AG04450 (cell line): ENCODE results near the gene FAS. TPM values are rescaled to one million over a fixed set of nuclear protein-coding genes. Genes with fewer than 3 reads are reported as not detected.
"Not testable (repeated sequence)": the region's sequence is repeated elsewhere in the genome, so short reads cannot be mapped to it uniquely, and the experiment has no call there.

Experiments used
- CTCF ChIA-PET: fragments of 300-600, 350-600 bp; formaldehyde crosslinking; extraction: SDS; loops from one replicate; lab custom pipeline; 2022; ENCODE audit warnings: antibody characterized with exemption, inconsistent platforms; lab: Charles Lee
- POLR2A ChIA-PET: fragments of 350-600 bp; formaldehyde crosslinking; extraction: SDS; loops from one replicate; lab custom pipeline; 2021; ENCODE audit warnings: antibody characterized with exemption, inconsistent platforms; lab: Yijun Ruan, JAX
- DNase-seq: peaks from one replicate; pipeline ENCODE4 v3.0.0-alpha.2; 2011; ENCODE audit warnings: low read depth, low spot score
- H3K27ac ChIP-seq: one replicate; pipeline ENCODE4 v1.5.1; 2012; ENCODE audit warnings: low read depth, low read length, control low read depth
- H3K27me3 ChIP-seq: one replicate; pipeline ENCODE4 v1.6.0; 2012; ENCODE audit warnings: low read length; ENCODE audit not compliant: control insufficient read depth, insufficient read depth
- H3K4me3 ChIP-seq: 2 replicates; pipeline ENCODE4 v1.5.1; 2011; ENCODE audit warnings: mild to moderate bottlenecking, low read depth, low read length, control low read depth
- H3K9me3 ChIP-seq: 2 replicates; pipeline ENCODE4 v1.5.1; 2012; ENCODE audit warnings: low read length; ENCODE audit not compliant: control insufficient read depth, insufficient read depth
- polyA plus RNA-seq: library from polyadenylated mRNA; depleted of rRNA; stranded (reverse); fragments of >200 nt; gene quantifications from 2 replicates; pipeline ENCODE4 v1.2.3, GENCODE V29; 2011
- TF ChIP-seq, protein P1 (sequence below): IDR thresholded peaks from 2 replicates; pipeline ENCODE4 v1.5.1; 2011; ENCODE audit warnings: low read depth, low read length, control low read depth, inconsistent platforms

Gene FAS
- polyA plus RNA-seq, 1 experiment: 78.4 TPM

DNA sequence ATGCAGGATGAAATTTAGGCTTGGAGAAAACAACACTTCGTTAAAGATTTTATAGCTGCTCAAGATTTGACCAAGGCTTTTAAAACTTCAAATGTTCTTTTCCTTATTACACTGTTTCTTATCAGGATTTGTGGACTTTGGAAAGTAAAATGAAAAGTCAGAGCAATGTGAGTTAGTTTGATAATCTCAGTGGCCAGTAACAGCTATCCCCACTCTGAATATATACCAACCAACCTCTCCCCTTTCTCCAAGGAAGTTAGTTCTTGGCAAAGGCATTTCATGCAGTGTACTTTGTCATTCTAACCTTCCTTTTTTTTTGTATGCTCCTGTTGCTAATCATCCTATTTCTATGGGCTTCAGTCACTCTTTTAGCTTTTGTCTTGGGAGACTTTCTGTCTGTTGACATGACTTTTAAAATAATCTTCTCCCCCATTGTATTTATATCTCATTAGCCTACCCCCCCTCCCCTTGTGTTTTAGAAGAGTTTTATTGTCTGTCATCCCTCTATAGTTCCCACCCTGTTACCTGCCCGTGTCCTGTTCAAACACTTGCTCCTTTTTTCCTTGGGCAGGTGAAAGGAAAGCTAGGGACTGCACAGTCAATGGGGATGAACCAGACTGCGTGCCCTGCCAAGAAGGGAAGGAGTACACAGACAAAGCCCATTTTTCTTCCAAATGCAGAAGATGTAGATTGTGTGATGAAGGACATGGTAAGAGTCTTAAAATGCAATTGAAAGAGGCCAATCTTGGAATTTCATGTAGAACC lies 16.7 kb downstream of the FAS start:
- Histone ChIP-seq H3K9me3 (no peaks in the 10 kb centered on the region), H3K27ac (no peak overlapping the region), H3K27me3 (no peaks in the 10 kb centered on the region), H3K4me3 (no peak overlapping the region)
- POLR2A ChIA-PET: no interaction called here
- no peak for DNase-seq
- TF ChIP-seq, protein P1, sequence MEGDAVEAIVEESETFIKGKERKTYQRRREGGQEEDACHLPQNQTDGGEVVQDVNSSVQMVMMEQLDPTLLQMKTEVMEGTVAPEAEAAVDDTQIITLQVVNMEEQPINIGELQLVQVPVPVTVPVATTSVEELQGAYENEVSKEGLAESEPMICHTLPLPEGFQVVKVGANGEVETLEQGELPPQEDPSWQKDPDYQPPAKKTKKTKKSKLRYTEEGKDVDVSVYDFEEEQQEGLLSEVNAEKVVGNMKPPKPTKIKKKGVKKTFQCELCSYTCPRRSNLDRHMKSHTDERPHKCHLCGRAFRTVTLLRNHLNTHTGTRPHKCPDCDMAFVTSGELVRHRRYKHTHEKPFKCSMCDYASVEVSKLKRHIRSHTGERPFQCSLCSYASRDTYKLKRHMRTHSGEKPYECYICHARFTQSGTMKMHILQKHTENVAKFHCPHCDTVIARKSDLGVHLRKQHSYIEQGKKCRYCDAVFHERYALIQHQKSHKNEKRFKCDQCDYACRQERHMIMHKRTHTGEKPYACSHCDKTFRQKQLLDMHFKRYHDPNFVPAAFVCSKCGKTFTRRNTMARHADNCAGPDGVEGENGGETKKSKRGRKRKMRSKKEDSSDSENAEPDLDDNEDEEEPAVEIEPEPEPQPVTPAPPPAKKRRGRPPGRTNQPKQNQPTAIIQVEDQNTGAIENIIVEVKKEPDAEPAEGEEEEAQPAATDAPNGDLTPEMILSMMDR: no peak
- CTCF ChIA-PET: interaction anchor here (0.8 to 3.6 kb wide), 5 partner anchors 22 to 211 kb away, joined by 3 to 21 read pairs (median 4); no protein-coding TSS in a partner anchor

DNA sequence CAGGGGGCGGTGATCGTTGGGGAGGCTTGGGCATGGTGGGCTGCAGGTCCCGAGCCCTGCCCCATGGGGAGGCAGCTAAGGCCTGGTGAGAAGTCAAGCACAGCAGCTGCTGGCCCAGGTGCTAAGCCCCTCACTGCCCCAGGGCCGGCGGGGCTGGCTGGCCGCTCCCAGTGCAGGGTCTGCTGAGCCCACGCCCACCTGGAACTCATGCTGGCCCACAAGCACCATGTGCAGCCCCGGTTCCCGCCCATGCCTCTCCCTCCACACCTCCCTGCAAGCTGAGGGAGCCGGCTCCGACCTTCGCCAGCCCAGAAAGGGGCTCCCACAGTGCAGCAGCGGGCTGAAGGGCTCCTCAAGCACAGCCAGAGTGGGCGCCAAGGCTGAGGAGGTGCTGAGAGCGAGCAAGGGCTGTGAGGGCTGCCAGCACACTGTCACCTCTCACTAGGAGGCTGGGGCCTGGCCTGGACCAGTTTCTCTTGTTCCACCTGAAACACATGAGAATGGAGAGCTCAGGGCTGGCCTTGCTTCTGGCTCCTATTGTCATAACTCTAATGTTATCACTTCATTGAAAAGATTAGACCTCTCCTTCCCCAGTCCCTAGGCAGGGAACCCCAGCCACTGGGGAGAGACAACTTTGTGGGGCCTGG lies 28.2 kb downstream of the FAS start:
- H3K9me3 ChIP-seq, H3K27me3 ChIP-seq, H3K27ac ChIP-seq, H3K4me3 ChIP-seq, DNase-seq, POLR2A ChIA-PET: not testable (repeated sequence)
- CTCF ChIA-PET: interaction anchor here (0.8 to 2.9 kb wide), 3 partner anchors 11 to 13 kb away, joined by 3 to 25 read pairs (median 11); no protein-coding TSS in a partner anchor

DNA sequence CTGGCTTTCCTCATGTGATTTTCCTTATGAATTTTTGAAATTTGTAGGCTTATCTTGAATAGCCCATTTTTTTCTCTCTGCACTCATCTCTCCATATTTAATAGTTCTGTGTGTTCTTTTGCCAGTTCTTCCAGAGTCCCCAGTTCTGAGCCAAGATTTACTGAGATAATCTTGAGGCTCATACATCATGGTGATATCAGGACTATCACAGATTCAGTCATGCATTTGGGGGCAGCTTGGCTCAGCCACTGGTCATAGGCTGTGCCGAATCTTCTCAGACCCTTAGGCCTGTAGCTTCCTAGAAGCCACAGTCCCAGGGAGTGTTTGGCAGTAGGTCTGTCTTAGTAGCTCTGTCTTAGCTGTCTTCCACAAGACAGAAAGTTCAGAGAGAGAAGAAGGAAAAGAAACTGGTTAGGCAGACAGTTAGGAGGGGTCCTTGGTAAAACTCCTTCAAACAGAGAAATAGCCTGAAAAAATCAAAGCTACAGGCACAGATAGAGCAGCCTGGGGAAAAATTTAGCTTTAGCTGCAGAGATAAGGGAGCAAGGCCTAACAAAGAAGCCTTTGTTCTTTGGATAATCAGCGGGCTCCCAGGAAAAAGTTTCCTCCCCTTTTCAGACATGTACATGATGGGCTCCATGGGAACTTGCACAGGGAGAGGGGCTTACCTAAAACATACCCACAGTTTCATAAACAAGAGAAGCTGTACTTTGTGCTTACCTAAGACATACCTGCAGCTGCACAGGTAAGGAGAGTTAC lies 29.1 kb downstream of the FAS start:
- DNase-seq: no peak
- CTCF ChIA-PET: interaction anchor here (1.3 to 2.9 kb wide), 4 partner anchors 10 to 198 kb away, joined by 5 to 25 read pairs (median 11); no protein-coding TSS in a partner anchor
- Histone ChIP-seq H3K9me3 (peaks cover 7% of the 10 kb centered on the region; the same call in 1 of the 2 replicates), H3K4me3 (no peak overlapping the region), H3K27ac (no peak overlapping the region), H3K27me3 (no peaks in the 10 kb centered on the region)
- TF ChIP-seq, protein P1: no peak
- POLR2A ChIA-PET: no interaction called here

DNA sequence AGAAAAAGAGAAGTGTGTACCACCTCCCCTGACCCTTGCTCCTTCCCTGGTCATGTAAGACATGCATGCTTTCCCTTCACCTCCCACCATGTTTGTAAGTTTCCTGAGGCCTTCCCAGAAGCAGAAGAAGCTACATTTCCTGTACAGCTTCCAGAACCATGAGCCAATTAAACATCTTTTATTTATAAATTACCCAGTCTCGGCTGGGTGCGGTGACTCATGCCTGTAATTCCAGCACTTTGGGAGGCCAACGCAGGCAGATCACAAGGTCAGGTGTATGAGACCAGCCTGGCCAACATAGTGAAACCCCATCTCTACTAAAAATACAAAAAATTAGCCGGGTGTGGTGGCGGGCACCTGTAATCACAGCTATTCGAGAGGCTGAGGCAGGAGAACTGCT lies 30.9 kb downstream of the FAS start:
- H3K27me3 ChIP-seq, POLR2A ChIA-PET, DNase-seq, H3K27ac ChIP-seq, H3K9me3 ChIP-seq, H3K4me3 ChIP-seq: not testable (repeated sequence)
- CTCF ChIA-PET: interaction anchor here (1.0 to 2.9 kb wide), 5 partner anchors 8 to 196 kb away, joined by 3 to 25 read pairs (median 7); no protein-coding TSS in a partner anchor

DNA sequence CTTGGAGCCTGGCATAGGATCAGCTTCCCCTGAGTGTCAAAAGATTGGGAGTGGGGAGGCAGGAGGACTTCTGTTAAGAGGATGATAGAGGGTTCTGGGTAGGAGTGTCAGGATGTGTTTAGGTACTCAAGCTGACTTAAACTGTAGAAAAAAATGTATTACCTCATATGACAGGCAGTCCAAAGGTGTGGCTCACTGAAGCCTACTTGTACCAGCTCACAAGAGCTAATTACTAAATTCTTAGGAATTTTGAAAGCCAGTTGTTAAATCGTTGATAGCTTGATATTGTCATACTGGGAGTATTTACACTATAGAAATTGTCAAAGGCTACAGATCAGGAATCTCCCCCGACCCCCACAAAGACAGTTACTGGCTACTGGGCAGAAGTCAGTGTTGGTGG lies 32.1 kb downstream of the FAS start:
- POLR2A ChIA-PET: no interaction called here
- Histone ChIP-seq H3K27me3 (no peaks in the 10 kb centered on the region), H3K4me3 (no peak overlapping the region), H3K9me3 (peaks cover 7% of the 10 kb centered on the region; the same call in 1 of the 2 replicates), H3K27ac (no peak overlapping the region)
- CTCF ChIA-PET: interaction anchor here (0.9 to 2.0 kb wide), 3 partner anchors 191 to 195 kb away, joined by 3 to 13 read pairs (median 3); no protein-coding TSS in a partner anchor
- DNase-seq: no peak
- TF ChIP-seq, protein P1: no peak
